ENCODE data around the gene TRIM61. TPM values are rescaled to one million over a fixed set of nuclear protein-coding genes. Genes with fewer than 3 reads are reported as not detected.
"Not testable (repeated sequence)": the region's sequence is repeated elsewhere in the genome, so short reads cannot be mapped to it uniquely, and the experiment has no call there.

The TRIM61 gene
- total RNA-seq, 1 donor from 2014 or later, result 2.6 TPM

GRCh38 chr4:164956766-164957643 lies 20.5 kb downstream of the TRIM61 start:
- DNase-seq (ENCODE audit: low spot score), result peak; percentile 83

DNA sequence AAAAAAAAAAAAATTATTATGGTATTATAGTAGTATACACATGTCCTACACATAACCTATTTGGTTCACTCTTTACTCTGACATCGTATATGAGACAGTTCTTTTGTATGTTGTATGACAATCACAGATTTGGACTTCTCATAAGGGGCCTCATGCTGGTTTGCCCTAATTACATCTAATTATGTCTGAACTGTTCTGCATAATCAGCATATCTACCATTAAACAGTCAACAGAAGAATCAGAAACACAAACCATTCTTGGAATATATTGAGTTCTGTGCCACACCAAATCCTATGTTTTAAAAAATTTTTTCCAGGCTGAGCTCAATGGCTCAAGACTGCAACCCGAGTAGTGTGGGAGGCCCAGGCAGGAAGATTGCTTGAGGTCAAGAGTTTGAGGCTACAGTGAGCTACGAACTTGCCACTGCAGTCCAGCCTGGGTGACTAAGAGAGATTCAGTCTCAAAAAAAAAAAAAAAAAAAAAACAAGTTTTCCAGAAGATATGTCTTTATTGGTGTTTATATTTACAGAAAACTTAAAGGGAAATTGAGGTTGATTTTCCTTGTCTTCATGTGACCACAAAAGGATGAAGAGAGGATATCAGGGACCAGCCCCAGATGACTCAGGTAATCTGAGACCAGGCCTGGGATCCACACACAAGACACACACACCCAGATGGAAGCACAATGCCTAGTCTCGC lies 22.2 kb downstream of the TRIM61 start:
- no peak for DNase-seq (ENCODE audit: low spot score)

GRCh38 chr4:164952551-164952950 lies 24.9 kb downstream of the TRIM61 start:
- DNase-seq (ENCODE audit: low spot score), result no peak

DNA sequence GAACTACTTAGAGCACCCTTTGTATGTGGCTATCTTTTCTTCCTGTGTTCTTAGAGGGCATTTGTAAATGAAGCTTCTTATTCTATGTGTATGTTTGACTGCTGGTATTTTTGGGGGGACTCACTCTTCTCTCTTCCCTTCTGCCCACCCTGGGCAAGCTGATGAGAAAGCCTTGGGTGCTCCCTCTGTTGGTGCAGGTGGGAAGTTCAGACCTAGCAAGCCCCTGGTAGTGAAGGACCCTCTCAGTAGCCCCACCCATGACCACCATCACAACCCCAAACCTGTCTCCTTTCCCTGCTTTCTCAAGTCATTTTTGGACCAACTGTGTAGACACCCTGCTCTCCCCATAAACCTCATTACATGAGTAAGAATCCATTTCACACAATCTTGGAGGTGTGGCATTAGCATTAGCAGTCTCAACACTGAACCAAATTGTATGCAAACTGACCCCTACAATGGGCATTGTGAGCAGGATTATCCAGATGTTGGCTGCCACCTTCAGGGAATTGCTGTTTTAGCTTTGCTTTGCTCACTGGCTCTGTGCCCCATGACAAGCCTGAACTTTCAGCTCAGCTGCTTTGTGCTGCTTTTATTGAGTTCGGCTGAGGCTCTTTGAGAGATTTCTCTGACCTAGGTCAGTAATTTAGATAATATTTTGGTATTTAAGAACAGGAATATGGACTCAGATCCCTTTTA lies 27.9 kb downstream of the TRIM61 start:
- DNase-seq (ENCODE audit: low spot score), result no peak

DNA sequence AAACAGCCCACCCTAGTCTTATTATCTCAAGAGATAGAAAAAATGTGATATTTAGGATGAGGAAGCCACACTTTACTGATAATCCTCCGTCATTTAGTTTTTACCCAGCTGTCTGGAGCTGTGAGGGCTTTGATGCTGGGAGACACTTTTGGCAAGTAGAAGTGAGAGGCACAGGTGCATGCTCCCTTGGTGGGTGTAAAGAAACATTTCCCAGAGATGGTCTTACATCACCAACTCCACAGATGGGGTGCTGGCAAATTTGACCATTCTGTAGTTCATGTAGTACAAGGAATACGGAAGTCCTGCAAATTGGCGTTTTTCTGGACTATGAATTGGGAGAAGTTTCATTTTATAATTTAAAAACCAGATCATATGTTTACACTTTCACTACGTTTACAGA lies 28.5 kb downstream of the TRIM61 start:
- DNase-seq (ENCODE audit: low spot score), result no peak

GRCh38 chr4:164948006-164948405 lies 29.5 kb downstream of the TRIM61 start:
- DNase-seq (ENCODE audit: low spot score), result not testable (repeated sequence)

- no peak for DNase-seq (ENCODE audit: low spot score)
Measured at GRCh38 chr4:164946810-164947209, 30.6 kb downstream of the TRIM61 start.

GRCh38 chr4:164945146-164945545 lies 32.3 kb downstream of the TRIM61 start:
- no peak for DNase-seq (ENCODE audit: low spot score)

- DNase-seq (ENCODE audit: low spot score), result no peak
Measured at GRCh38 chr4:164943192-164943591, 34.3 kb downstream of the TRIM61 start.

- no peak for DNase-seq (ENCODE audit: low spot score)
Measured at GRCh38 chr4:164937576-164938270, 39.7 kb downstream of the TRIM61 start.

DNA sequence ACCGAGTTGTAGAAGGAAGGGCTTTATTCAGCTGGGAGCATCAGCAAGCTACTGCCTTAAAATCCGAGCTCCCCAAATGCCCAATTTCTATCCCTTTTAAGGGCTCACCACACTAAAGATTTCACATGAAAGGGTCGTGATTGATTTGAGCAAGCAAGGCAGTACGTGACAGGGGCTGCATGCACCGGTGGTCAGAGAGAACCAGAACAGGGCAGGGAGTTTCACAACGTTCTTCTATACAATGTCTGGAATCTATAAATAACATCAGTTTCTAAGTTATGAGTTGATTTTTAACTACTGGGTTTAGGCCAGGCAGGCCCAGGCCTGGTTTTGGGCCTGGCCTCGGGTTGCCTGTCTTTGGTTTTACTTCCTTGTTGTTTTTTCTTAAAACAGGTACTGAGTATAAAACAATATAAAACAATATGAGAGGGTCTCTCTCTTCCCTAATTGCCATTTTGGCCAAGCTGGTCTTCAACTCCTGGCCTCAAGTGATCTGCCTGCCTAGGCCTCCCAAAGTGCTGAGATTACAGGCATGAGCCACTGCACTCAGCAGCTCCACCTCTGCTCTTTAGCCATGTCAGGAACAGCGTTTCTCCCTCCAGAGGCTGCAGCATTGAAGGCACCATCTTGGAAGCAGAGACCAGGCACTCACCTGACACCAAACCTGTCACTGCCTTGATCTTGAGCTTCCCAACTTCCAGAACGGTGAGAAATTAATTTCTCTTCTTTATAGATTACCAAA lies 41.4 kb downstream of the TRIM61 start:
- not testable (repeated sequence) for DNase-seq (ENCODE audit: low spot score)

GRCh38 chr4:164935363-164935762 lies 42.1 kb downstream of the TRIM61 start:
- DNase-seq (ENCODE audit: low spot score), result no peak

- no peak for DNase-seq (ENCODE audit: low spot score)
Measured at GRCh38 chr4:164933244-164933643, 44.2 kb downstream of the TRIM61 start.

DNA sequence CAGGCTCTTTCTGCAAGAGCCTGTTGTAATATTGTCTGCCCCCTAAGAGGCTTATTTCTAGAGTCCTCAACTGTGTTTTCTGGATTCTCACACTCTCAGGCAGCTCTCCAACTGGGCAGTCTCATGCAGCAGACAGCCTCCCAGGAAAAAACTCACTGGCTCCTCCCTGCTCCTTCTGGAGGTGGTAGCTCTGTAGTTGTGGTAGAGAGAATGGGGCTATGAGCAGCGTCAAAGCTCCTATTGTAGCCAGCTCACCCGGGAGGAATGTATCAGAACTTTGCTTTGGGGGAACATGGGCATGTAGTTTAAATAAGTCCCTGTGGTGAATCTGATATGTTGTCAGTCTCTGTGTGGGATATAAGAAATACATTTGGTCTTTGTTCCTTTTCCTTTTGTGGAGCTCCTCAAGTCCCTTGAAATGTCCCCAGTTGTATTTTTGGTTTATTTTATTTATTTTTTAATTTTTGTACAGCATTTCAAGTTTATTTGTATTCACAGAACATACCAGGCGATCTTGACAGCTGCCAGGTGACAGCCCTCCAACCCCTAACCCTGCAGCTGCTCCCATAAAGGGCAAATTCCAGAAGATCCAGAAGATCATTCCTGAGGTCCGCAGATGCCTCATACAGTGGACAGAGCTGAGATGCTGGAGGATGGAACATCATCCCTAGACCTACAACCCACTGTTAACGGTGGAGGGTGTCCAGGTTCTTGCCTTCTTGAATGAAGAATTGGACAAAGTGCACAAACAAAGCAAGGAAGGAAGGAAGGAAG lies 45.7 kb downstream of the TRIM61 start:
- no peak for DNase-seq (ENCODE audit: low spot score)

DNA sequence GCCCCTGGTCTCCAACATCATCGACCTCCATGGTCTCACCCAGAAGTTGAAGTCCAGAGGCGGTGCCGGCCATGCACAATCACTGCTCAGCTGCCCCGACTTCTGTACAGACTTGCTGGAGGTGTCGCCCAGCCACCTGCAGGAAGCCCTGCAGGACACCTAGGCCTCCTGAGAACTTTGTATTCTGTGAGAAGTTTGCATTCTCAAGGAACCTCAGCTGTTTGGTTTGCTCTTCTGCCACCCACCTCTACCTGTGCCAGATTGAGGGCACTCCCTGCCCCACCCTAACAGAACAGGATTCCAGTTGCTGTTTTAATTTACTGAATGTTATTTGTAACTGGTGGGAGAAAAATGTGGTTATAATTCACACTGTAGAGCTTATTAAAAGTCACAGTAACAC lies 46.8 kb downstream of the TRIM61 start:
- no peak for DNase-seq (ENCODE audit: low spot score)

GRCh38 chr4:164927101-164927500 lies 50.4 kb downstream of the TRIM61 start:
- not testable (repeated sequence) for DNase-seq (ENCODE audit: low spot score)

DNA sequence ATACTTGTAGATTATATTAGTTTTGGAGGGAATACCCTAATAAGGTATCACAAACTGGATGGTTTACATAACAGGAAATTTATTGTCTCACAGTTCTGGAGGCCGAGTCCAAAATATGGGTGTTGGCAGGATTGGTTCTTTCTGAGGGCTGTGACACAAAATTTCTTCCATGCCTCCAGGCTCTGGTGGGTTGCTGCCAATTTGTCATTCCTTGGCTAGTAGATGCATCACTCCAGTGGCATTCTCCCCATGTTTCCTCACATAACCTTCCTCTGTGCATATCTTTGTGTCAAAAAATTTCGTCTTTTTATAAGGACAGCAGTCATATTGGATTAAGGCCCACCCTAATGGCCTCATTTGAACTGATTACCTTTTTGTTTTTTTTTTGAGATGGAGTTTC lies 51.2 kb downstream of the TRIM61 start:
- no peak for DNase-seq (ENCODE audit: low spot score)

DNA sequence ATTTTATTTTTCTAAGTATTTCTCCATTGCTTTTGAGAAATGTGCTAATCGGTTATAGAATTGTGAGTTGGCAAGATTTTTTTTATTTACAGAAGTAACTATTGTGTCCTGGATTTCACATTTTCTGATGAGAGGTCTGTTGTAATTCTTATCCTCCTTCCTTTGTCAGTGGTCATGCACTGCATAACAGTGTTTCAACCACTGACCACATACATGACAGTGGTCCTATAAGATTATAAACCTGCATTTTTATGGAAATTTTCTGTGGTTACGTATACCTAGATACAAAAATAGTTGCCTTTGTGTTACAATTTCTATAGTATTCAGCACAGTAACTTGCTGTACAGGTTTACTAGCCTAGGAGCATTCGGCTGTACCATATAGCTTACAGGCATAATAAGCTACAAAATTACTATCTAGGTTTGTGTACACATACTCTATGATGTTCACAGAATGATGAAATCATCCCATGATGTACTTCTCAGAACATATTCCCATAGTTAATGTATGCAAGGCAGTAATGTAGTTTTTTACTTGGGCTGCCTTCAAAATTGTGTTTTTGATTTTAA lies 52.7 kb downstream of the TRIM61 start:
- DNase-seq (ENCODE audit: low spot score), result no peak

GRCh38 chr4:164918956-164919355 lies 58.5 kb downstream of the TRIM61 start:
- no peak for DNase-seq (ENCODE audit: low spot score)
